Measurements from ENCODE around the gene PRKAR1B.
"Not testable (repeated sequence)": the region's sequence is repeated elsewhere in the genome, so short reads cannot be mapped to it uniquely, and the experiment has no call there.

PRKAR1B gene

GRCh38 chr7:569071-569855 is 157.8 kb downstream of the PRKAR1B start:
- no peak for DNase-seq

DNA sequence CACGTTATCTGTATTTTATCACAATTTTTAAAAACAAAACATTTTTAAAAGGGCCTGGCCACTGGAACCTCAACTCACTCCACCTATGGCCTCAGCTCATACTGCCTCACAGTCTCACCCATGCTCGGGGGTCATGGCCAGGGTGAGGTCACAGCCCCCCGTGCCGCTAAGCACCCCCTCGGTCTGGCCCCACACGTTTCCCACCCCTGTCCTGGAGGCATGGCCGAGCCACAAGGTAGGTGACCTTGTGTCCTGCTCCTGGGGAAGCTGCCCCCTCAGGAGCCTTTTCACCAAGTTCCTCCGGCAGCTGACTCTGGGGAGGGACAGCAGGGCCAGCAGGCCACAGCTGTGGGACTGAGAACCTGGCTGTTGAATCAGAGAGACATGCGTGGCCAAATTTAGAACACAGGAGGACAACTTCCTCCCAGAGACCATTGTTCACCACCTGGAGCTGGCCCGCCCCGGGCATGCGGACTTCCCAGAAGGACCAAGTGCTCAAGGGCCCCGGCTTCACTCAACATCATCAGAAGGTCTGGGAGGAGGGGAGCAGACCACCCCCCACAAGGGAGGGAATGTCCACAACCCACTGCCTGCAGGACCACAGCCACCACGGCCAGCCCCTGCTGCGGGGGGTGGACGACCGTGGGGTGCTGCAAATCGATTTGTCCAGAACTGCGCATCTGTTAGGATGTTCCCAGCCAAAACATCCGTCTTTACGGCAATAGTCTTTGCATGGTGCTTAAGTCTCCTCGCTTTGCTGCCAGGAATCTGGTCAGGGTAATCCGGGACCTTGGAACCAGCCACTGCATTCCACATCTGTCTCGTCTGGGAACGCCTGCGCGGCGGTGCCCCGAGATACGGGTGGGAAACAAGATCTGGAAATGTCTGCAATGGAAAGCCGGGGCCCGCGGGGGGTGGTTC is 158.8 kb downstream of the PRKAR1B start:
- no peak for DNase-seq

DNA sequence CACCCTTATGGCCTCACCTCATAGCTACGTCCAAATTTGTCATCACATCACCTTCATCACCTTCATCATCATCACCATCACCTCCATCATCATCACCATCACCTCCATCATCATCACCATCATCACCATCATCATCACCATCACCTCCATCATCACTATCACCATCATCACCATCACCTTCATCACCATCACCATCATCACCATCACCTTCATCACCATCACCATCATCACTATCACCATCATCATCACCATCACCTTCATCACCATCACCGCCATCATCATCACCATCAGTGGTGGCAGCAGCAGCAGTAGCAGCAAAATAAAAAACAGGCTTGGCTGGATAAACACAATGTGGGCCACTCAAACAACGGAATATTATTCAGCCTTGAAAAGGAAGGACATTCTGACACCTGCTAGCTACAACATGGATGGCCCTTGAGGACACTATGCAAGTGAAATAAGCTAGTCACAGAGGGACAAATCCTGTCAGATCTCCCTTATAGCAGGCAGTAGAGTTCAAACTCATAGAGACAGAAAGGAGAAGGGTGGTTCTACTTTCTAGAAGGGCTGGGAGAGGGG is 159.7 kb downstream of the PRKAR1B start:
- no peak for DNase-seq

- no peak for DNase-seq
Observed at GRCh38 chr7:566100-566499, 161.0 kb downstream of the PRKAR1B start.

- no peak for DNase-seq
Observed at GRCh38 chr7:564176-564865, 162.8 kb downstream of the PRKAR1B start.

GRCh38 chr7:563629-564170 is 163.4 kb downstream of the PRKAR1B start:
- DNase-seq, result no peak

DNA sequence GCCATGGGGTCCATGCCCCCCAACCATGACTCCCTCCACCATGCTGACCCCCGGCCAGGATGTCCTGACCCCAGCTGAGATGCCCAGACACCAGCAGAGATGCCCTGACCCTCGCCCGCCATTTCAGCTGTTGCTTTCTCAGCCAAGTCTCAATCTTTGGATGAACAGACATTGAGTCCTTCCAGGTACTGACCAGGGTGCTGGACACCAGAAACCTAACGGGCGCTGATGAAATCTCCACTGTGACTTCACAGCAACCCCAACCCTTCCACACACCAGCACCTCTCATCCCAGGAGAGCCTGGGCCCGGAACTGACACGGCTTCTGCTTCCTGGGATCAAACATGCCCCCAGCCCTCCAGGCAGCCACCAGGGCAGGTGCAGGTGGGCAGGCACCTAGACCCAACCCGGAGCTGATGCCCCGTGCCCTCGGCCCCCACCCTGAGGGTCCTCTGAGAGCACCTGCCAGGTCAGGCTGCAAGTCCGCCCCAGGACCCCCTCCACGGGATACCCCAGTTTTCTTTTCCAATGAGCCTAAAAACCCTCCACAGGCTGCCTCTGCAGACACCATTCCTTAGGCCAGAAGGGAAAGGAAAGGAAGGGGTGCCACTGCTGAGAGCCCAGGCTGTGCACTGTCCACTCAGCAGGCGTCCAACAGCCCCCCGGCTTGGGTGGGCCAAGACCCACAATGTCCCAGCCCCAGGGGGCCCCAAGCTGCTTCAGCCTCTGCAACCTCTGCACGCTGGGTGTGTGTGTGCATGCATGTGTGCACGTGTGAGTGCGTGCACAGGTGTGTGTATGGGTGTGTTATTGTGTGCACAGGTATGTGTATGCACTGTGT is 164.1 kb downstream of the PRKAR1B start:
- no peak for DNase-seq

DNA sequence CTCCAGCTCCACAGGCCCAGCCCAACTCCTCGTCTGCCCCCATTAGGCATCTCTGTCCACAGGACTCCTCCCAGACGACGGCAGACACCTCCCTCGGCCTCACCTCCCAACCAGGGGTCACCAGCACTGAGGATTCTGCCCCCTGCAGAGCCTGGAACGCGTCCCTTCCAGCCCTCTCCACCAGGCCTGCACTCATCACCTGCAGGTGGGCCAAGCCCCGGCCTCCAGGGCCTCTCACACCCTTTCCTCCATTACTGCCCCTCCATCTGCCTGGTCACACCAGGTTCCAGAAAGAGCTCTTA is 164.8 kb downstream of the PRKAR1B start:
- DNase-seq, result no peak

- no peak for DNase-seq
Observed at GRCh38 chr7:561631-562373, 165.3 kb downstream of the PRKAR1B start.

GRCh38 chr7:560966-561630 is 166.0 kb downstream of the PRKAR1B start:
- no peak for DNase-seq

DNA sequence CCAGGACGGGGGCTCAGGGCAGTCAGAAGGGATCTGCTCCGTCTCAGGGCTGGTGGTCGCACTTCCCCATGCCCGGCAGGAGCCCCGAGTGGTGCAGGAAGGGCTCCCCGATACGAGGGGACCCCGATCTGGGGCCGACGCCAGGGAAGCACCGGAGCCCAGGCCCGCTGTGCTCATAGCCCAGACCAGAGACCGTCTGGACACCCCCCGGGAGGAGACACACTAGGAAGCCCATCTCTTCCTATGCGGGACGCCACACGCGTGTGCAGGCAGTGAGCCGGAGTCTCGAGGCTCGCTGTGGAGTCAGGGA is 167.7 kb downstream of the PRKAR1B start:
- no peak for DNase-seq

GRCh38 chr7:557558-557881 is 169.6 kb downstream of the PRKAR1B start:
- DNase-seq, result no peak

- DNase-seq, result no peak
Observed at GRCh38 chr7:556837-557557, 170.1 kb downstream of the PRKAR1B start.

- DNase-seq, result no peak
Observed at GRCh38 chr7:556291-556826, 170.7 kb downstream of the PRKAR1B start.

DNA sequence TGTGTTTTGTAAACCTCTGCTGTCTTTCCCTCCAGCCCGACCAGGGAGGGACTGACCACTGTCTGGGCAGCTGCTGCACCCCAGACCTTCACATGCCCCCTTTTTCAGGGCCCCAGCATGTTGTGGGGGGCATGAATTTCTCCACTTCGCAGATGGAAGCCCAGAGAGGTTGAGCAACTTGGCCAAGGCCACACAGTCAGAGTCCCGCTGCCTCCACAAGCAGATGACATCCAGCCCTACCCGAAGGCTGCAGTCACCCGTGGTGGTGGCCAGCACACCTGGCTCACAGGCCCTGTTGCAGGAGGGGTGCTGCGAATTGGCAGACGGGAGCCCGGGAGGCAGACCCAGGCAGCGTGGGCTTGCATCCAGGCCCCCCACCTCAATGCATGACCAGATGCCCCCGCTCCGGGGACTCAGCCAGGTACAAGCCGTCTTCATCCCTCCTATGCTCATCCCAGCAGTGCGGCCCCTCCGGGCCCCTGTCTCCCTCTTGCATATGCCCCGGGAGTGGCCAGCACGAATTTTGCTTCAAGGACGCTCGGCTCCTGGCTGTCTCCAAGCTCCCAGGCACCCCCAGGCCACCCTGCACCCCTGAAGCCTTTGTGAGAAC is 171.4 kb downstream of the PRKAR1B start:
- DNase-seq, result no peak

DNA sequence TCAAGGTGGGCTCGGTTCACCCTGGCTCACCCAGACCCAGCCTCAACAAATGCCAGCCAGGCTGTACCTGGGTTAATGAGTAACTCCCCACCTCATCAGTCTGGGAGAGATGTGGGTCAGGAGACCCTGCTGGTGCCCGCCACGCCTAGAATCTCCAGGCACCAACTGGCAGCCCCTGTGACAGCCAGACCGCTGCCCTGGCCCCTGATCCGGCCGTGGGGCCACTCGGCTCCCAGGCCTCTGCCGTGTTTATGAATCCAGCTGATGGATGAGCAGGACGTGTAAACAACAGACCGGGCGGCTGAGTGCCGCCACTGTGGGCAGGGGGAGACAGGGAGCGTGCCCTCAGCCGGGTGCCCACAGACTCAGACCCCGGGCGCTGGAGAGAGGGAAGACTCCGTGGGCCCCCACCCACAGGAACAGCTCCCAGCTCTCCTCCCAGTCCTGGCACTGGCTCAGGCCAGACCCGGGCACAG is 173.4 kb downstream of the PRKAR1B start:
- DNase-seq, result no peak

- DNase-seq, result no peak
Observed at GRCh38 chr7:552868-553635, 174.0 kb downstream of the PRKAR1B start.

- DNase-seq, result not testable (repeated sequence)
Observed at GRCh38 chr7:552151-552867, 174.8 kb downstream of the PRKAR1B start.
